ENCODE results near the gene PDGFRB. TPM values are rescaled to one million over a fixed set of nuclear protein-coding genes. Genes with fewer than 3 reads are reported as not detected.

PDGFRB gene
- total RNA-seq, 1 donor from 2014 or later = 1.0 TPM

GRCh38 chr5:150134198-150134588, 21.5 kb downstream of the PDGFRB start:
- Mint-ChIP-seq H3K4me3 (no peak overlapping the region), H3K27me3 (ENCODE audit: insufficient read depth) (peaks cover 4% of the 10 kb centered on the region), H3K27ac (no peak overlapping the region), H3K36me3 (ENCODE audit: low read depth) (no peaks in the 10 kb centered on the region), H3K4me1 (ENCODE audit: low read depth) (peaks cover 5% of the 10 kb centered on the region), H3K9me3 (no peaks in the 10 kb centered on the region)
- DNase-seq (ENCODE audit: low spot score) = no peak
- intact Hi-C loops (cut with micrococcal nuclease) = no loop called here

- Mint-ChIP-seq H3K27ac (no peak overlapping the region), H3K4me1 (ENCODE audit: low read depth) (peaks cover 5% of the 10 kb centered on the region), H3K36me3 (ENCODE audit: low read depth) (no peaks in the 10 kb centered on the region), H3K9me3 (no peaks in the 10 kb centered on the region), H3K27me3 (ENCODE audit: insufficient read depth) (peaks cover 4% of the 10 kb centered on the region), H3K4me3 (no peak overlapping the region)
- DNase-seq (ENCODE audit: low spot score) = no peak
- intact Hi-C loops (cut with micrococcal nuclease) = no loop called here
Observed at GRCh38 chr5:150133581-150134197, 22.0 kb downstream of the PDGFRB start.

- H3K36me3 Mint-ChIP-seq (ENCODE audit: low read depth) = no peaks in the 10 kb centered on the region
- peaks cover 5% of the 10 kb centered on the region for H3K4me1 Mint-ChIP-seq (ENCODE audit: low read depth)
- H3K9me3 Mint-ChIP-seq = no peaks in the 10 kb centered on the region
- intact Hi-C loops (cut with micrococcal nuclease) = no loop called here
- H3K27me3 Mint-ChIP-seq (ENCODE audit: insufficient read depth) = peaks cover 4% of the 10 kb centered on the region
- no peak overlapping the region for H3K27ac Mint-ChIP-seq
- no peak overlapping the region for H3K4me3 Mint-ChIP-seq
- DNase-seq (ENCODE audit: low spot score) = no peak
Observed at GRCh38 chr5:150132740-150133139, 22.9 kb downstream of the PDGFRB start.

- Mint-ChIP-seq H3K27ac (no peak overlapping the region), H3K4me3 (no peak overlapping the region), H3K4me1 (ENCODE audit: low read depth) (peaks cover 5% of the 10 kb centered on the region), H3K36me3 (ENCODE audit: low read depth) (no peaks in the 10 kb centered on the region), H3K9me3 (no peaks in the 10 kb centered on the region), H3K27me3 (ENCODE audit: insufficient read depth) (peaks cover 4% of the 10 kb centered on the region)
- no peak for DNase-seq (ENCODE audit: low spot score)
- intact Hi-C loops (cut with micrococcal nuclease) = no loop called here
Observed at GRCh38 chr5:150131978-150132694, 23.5 kb downstream of the PDGFRB start.

GRCh38 chr5:150131461-150131860, 24.2 kb downstream of the PDGFRB start:
- Mint-ChIP-seq H3K4me1 (ENCODE audit: low read depth) (peaks cover 5% of the 10 kb centered on the region), H3K27ac (no peak overlapping the region), H3K9me3 (no peaks in the 10 kb centered on the region), H3K36me3 (ENCODE audit: low read depth) (no peaks in the 10 kb centered on the region), H3K4me3 (no peak overlapping the region), H3K27me3 (ENCODE audit: insufficient read depth) (peaks cover 4% of the 10 kb centered on the region)
- DNase-seq (ENCODE audit: low spot score) = no peak
- intact Hi-C loops (cut with micrococcal nuclease) = no loop called here

GRCh38 chr5:150130493-150130922, 25.1 kb downstream of the PDGFRB start:
- H3K4me1 Mint-ChIP-seq (ENCODE audit: low read depth) = peaks cover 5% of the 10 kb centered on the region
- H3K27me3 Mint-ChIP-seq (ENCODE audit: insufficient read depth) = peaks cover 4% of the 10 kb centered on the region
- H3K36me3 Mint-ChIP-seq (ENCODE audit: low read depth) = no peaks in the 10 kb centered on the region
- H3K9me3 Mint-ChIP-seq = no peaks in the 10 kb centered on the region
- intact Hi-C loops (cut with micrococcal nuclease) = loop anchor here (1.0 kb wide), 2 partner anchors 88 to 306 kb away; no protein-coding TSS in a partner anchor
- H3K27ac Mint-ChIP-seq = no peak overlapping the region
- DNase-seq (ENCODE audit: low spot score) = no peak
- no peak overlapping the region for H3K4me3 Mint-ChIP-seq

GRCh38 chr5:150129813-150130492, 25.7 kb downstream of the PDGFRB start:
- H3K27me3 Mint-ChIP-seq (ENCODE audit: insufficient read depth) = peaks cover 2% of the 10 kb centered on the region
- H3K36me3 Mint-ChIP-seq (ENCODE audit: low read depth) = no peaks in the 10 kb centered on the region
- intact Hi-C loops (cut with micrococcal nuclease) = loop anchor here (1.0 kb wide), 2 partner anchors 88 to 306 kb away; no protein-coding TSS in a partner anchor
- H3K9me3 Mint-ChIP-seq = no peaks in the 10 kb centered on the region
- no peak overlapping the region for H3K27ac Mint-ChIP-seq
- DNase-seq (ENCODE audit: low spot score) = peak; percentile 44
- H3K4me1 Mint-ChIP-seq (ENCODE audit: low read depth) = peaks cover 5% of the 10 kb centered on the region
- H3K4me3 Mint-ChIP-seq = no peak overlapping the region

GRCh38 chr5:150129454-150129812, 26.2 kb downstream of the PDGFRB start:
- H3K9me3 Mint-ChIP-seq = no peaks in the 10 kb centered on the region
- intact Hi-C loops (cut with micrococcal nuclease) = no loop called here
- H3K36me3 Mint-ChIP-seq (ENCODE audit: low read depth) = no peaks in the 10 kb centered on the region
- peaks cover 2% of the 10 kb centered on the region for H3K27me3 Mint-ChIP-seq (ENCODE audit: insufficient read depth)
- H3K4me3 Mint-ChIP-seq = no peak overlapping the region
- H3K4me1 Mint-ChIP-seq (ENCODE audit: low read depth) = peaks cover 5% of the 10 kb centered on the region
- H3K27ac Mint-ChIP-seq = no peak overlapping the region
- no peak for DNase-seq (ENCODE audit: low spot score)

- H3K4me1 Mint-ChIP-seq (ENCODE audit: low read depth) = peaks cover 5% of the 10 kb centered on the region
- no peak overlapping the region for H3K4me3 Mint-ChIP-seq
- no peak for DNase-seq (ENCODE audit: low spot score)
- no peaks in the 10 kb centered on the region for H3K9me3 Mint-ChIP-seq
- H3K27ac Mint-ChIP-seq = no peak overlapping the region
- intact Hi-C loops (cut with micrococcal nuclease) = no loop called here
- H3K36me3 Mint-ChIP-seq (ENCODE audit: low read depth) = no peaks in the 10 kb centered on the region
- no peaks in the 10 kb centered on the region for H3K27me3 Mint-ChIP-seq (ENCODE audit: insufficient read depth)
Observed at GRCh38 chr5:150126921-150127265, 28.8 kb downstream of the PDGFRB start.

GRCh38 chr5:150126199-150126920, 29.3 kb downstream of the PDGFRB start:
- Mint-ChIP-seq H3K9me3 (no peaks in the 10 kb centered on the region), H3K36me3 (ENCODE audit: low read depth) (no peaks in the 10 kb centered on the region), H3K4me1 (ENCODE audit: low read depth) (peaks cover 5% of the 10 kb centered on the region), H3K27me3 (ENCODE audit: insufficient read depth) (no peaks in the 10 kb centered on the region), H3K27ac (no peak overlapping the region), H3K4me3 (no peak overlapping the region)
- intact Hi-C loops (cut with micrococcal nuclease) = no loop called here
- no peak for DNase-seq (ENCODE audit: low spot score)

GRCh38 chr5:150125334-150125733, 30.3 kb downstream of the PDGFRB start:
- peaks cover 5% of the 10 kb centered on the region for H3K4me1 Mint-ChIP-seq (ENCODE audit: low read depth)
- DNase-seq (ENCODE audit: low spot score) = no peak
- intact Hi-C loops (cut with micrococcal nuclease) = no loop called here
- H3K27me3 Mint-ChIP-seq (ENCODE audit: insufficient read depth) = no peaks in the 10 kb centered on the region
- H3K4me3 Mint-ChIP-seq = no peak overlapping the region
- no peaks in the 10 kb centered on the region for H3K9me3 Mint-ChIP-seq
- H3K27ac Mint-ChIP-seq = no peak overlapping the region
- no peaks in the 10 kb centered on the region for H3K36me3 Mint-ChIP-seq (ENCODE audit: low read depth)

GRCh38 chr5:150124596-150124995, 31.0 kb downstream of the PDGFRB start:
- Mint-ChIP-seq H3K4me1 (ENCODE audit: low read depth) (no peaks in the 10 kb centered on the region), H3K9me3 (no peaks in the 10 kb centered on the region), H3K27me3 (ENCODE audit: insufficient read depth) (no peaks in the 10 kb centered on the region), H3K27ac (no peak overlapping the region), H3K4me3 (no peak overlapping the region), H3K36me3 (ENCODE audit: low read depth) (no peaks in the 10 kb centered on the region)
- DNase-seq (ENCODE audit: low spot score) = no peak
- intact Hi-C loops (cut with micrococcal nuclease) = no loop called here

GRCh38 chr5:150124111-150124557, 31.5 kb downstream of the PDGFRB start:
- H3K27ac Mint-ChIP-seq = no peak overlapping the region
- no peaks in the 10 kb centered on the region for H3K27me3 Mint-ChIP-seq (ENCODE audit: insufficient read depth)
- intact Hi-C loops (cut with micrococcal nuclease) = no loop called here
- H3K4me1 Mint-ChIP-seq (ENCODE audit: low read depth) = no peaks in the 10 kb centered on the region
- no peak overlapping the region for H3K4me3 Mint-ChIP-seq
- H3K36me3 Mint-ChIP-seq (ENCODE audit: low read depth) = peaks cover 2% of the 10 kb centered on the region
- DNase-seq (ENCODE audit: low spot score) = no peak
- H3K9me3 Mint-ChIP-seq = no peaks in the 10 kb centered on the region

All from activated T-helper 1 cell treated with anti-CD3 and anti-CD28 coated beads, Interleukin-12 subunit alpha, Interleukin-12 subunit beta, Interleukin-2, Interleukin-4 antibody, amounts not matched to agents 30 ng/mL and 10 ng/mL and 1 ng/mL, durations not matched to agents 14 hours and 24 hours and 36 hours (primary cell).